Peyer's patch (tissue), 4 donors: Measurements from ENCODE around the gene NOP10. TPM values are rescaled to one million over a fixed set of nuclear protein-coding genes. Genes with fewer than 3 reads are reported as not detected.
A peak's percentile ranks its signal among the peaks of the same experiment; 100 is the strongest.

Experiments used
- DNase-seq, 3 donors: peaks; one replicate each; pipeline ENCODE4 v3.0.0-alpha.2; 2017 to 2019
- H3K27ac ChIP-seq, 4 donors: fragments of 200-600 bp; sonication (generic); one replicate each; pipeline ENCODE4 v1.5.1; 2016 to 2019
- H3K27me3 ChIP-seq, 2 donors: fragments of 200-600 bp; sonication (generic); one replicate each; pipeline ENCODE4 v1.5.1; 2019
- H3K36me3 ChIP-seq, 3 donors: fragments of 200-600 bp; sonication (generic); one replicate each; pipeline ENCODE4 v1.5.1; 2016 to 2019
- H3K4me1 ChIP-seq, 4 donors: fragments of 200-600 bp; sonication (generic); one replicate each; pipeline ENCODE4 v1.5.1; 2016 to 2019
- H3K4me3 ChIP-seq, 4 donors: fragments of 200-600 bp; sonication (generic); 1 replicate in 3 of 4; 2 replicates in 1 of 4; pipeline ENCODE4 v1.5.1; 2016 to 2019; ENCODE audit warnings: mild to moderate bottlenecking in 1 of 4
- H3K9me3 ChIP-seq, 4 donors: fragments of 200-600 bp; sonication (generic); one replicate each; pipeline ENCODE4 v1.5.1; 2016 to 2019; ENCODE audit warnings: mild to moderate bottlenecking in 1 of 4
- POLR2A ChIP-seq, 2 donors: fragments of 450-650 bp; IDR thresholded peaks; one replicate each; pipeline ENCODE4 v1.5.1; 2017; ENCODE audit warnings: antibody characterized with exemption in 2 of 2, mild to moderate bottlenecking in 2 of 2, moderate library complexity in 2 of 2
- total RNA-seq, 4 donors: library from RNA; depleted of rRNA; stranded (reverse); fragments of >200 nt; gene quantifications; one replicate each; pipeline ENCODE4 v1.1.0, GENCODE V29; 2016
- TF ChIP-seq, protein P1 (sequence below), 6 experiments: fragments of 450-650 bp in 4 of 6; fragments of 200-600 bp in 2 of 6; sonication (generic) in 1 of 6; IDR thresholded peaks; one replicate each; pipeline ENCODE4 v1.5.1; 2017 to 2019; ENCODE audit warnings: antibody characterized with exemption in 6 of 6, mild to moderate bottlenecking in 3 of 6, moderate library complexity in 1 of 6

Gene NOP10
- total RNA-seq, 4 donors from 2014 or later, result 56.2 to 143 (median 96.3) TPM

DNA sequence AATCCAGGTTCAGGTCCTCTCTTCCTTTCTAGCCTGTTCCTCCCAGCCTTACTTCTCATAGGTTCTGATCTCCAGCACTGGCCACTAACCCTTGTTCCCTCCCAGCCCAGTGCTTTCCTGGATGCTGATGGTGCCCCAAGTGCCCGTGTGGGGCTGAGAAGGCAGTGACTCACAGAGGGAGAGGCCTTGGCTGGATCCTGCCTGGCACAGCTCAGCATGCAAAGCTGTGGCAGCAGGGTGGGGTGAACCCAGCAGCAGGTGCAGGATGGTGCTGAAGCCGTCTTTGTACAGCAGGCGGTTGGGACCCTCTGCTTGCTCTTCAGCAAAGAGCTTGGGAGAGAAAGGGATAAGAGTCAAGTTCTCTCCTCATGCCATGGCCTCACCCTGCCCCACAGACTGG lies 16.5 kb upstream of the NOP10 start:
- peaks cover 0 to 85% (median 0%) of the 10 kb centered on the region in 3 donors for H3K36me3 ChIP-seq
- H3K27ac ChIP-seq, result peak overlapping the region in 2 of 4 donors; percentile 65 to 80
- no peaks in the 10 kb centered on the region for H3K27me3 ChIP-seq
- peaks cover 0 to 39% (median 2%) of the 10 kb centered on the region in 4 donors for H3K4me1 ChIP-seq
- H3K9me3 ChIP-seq, result no peaks in the 10 kb centered on the region
- no peak overlapping the region for H3K4me3 ChIP-seq
- peak in 2 of 3 donors; percentile 77 to 82 for DNase-seq
- TF ChIP-seq POLR2A (IDR thresholded peaks at IDR 0.05), result peak in 1 of 2 donors; percentile 42
- TF ChIP-seq, protein P1, sequence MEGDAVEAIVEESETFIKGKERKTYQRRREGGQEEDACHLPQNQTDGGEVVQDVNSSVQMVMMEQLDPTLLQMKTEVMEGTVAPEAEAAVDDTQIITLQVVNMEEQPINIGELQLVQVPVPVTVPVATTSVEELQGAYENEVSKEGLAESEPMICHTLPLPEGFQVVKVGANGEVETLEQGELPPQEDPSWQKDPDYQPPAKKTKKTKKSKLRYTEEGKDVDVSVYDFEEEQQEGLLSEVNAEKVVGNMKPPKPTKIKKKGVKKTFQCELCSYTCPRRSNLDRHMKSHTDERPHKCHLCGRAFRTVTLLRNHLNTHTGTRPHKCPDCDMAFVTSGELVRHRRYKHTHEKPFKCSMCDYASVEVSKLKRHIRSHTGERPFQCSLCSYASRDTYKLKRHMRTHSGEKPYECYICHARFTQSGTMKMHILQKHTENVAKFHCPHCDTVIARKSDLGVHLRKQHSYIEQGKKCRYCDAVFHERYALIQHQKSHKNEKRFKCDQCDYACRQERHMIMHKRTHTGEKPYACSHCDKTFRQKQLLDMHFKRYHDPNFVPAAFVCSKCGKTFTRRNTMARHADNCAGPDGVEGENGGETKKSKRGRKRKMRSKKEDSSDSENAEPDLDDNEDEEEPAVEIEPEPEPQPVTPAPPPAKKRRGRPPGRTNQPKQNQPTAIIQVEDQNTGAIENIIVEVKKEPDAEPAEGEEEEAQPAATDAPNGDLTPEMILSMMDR (IDR thresholded peaks at IDR 0.05), result no peak

DNA sequence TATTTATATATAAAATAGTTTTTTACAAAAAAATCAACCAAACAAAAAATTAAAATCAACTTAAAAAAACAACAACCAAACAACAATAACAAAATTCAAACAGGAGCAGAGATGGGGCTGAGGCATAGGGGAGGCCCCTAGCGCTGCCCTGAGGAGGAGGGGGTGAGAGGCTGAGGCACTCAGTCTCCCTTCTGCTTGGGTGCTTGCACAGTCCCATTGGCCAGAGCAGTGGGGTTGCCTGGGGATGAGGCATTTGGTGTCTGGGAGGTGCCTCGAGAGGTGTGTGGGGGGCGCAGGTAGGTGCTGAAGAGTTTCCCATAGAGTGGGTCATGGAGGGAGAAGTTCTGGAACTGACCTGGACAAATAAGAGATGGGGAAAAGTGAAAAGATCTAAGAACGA lies 16.0 kb upstream of the NOP10 start:
- Histone ChIP-seq H3K4me3 (no peak overlapping the region), H3K27ac (peak overlapping the region in 2 of 4 donors; percentile 65 to 80), H3K4me1 (peaks cover 0 to 34% (median 2%) of the 10 kb centered on the region in 4 donors), H3K9me3 (no peaks in the 10 kb centered on the region), H3K36me3 (peaks cover 0 to 85% (median 0%) of the 10 kb centered on the region in 3 donors), H3K27me3 (no peaks in the 10 kb centered on the region)
- no peak for DNase-seq
- TF ChIP-seq POLR2A (IDR thresholded peaks at IDR 0.05), result no peak
- TF ChIP-seq, protein P1 (IDR thresholded peaks at IDR 0.05), result no peak

DNA sequence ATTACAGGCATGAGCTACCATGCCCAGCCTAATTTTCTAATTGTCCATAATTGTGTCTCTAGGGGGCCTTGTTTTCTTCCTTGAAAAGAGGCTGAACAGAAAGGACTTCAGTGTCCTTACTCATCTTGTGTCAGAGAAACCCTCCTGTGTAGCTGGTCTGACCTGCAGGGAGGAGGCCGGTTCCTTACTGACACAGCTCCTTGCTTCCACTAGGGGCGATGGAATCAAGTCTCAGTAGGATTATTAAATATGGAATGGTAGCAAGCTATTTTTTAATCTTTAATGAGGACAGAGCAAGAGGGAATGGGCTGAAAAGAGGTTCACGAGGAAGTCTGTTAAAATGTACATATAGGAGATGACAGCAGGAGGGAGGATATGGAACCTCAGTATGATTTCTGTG lies 15.4 kb upstream of the NOP10 start:
- peaks cover 0 to 83% (median 0%) of the 10 kb centered on the region in 3 donors for H3K36me3 ChIP-seq
- TF ChIP-seq, protein P1 (IDR thresholded peaks at IDR 0.05), result peak in 2 of 6 experiments; percentile 22 to 30
- TF ChIP-seq POLR2A (IDR thresholded peaks at IDR 0.05), result no peak
- H3K27me3 ChIP-seq, result no peaks in the 10 kb centered on the region
- peaks cover 0 to 30% (median 2%) of the 10 kb centered on the region in 4 donors for H3K4me1 ChIP-seq
- no peak overlapping the region for H3K4me3 ChIP-seq
- H3K27ac ChIP-seq, result no peak overlapping the region
- H3K9me3 ChIP-seq, result no peaks in the 10 kb centered on the region
- DNase-seq, result no peak

DNA sequence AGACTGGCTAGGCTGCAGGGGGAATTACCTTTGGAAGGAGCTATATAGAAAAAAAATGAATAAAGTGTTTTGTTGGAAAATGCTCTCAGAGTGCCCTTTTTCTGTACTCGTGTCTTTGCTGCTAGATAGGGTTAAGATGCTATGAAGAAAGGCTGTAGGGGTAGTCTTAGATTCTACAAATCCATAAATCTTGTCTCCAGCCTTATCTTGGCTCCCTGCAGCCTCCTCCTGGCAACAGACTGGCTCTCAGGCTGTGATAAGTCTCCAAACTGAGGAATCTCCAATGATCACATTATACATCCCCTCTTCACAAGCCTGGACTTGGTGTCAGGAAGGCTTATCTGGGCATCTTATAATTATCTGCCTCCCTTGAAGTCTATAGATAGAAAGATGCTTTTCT lies 14.7 kb upstream of the NOP10 start:
- Histone ChIP-seq H3K4me1 (peaks cover 0 to 23% (median 2%) of the 10 kb centered on the region in 4 donors), H3K9me3 (no peaks in the 10 kb centered on the region), H3K4me3 (no peak overlapping the region), H3K36me3 (peaks cover 0 to 77% (median 0%) of the 10 kb centered on the region in 3 donors), H3K27me3 (no peaks in the 10 kb centered on the region), H3K27ac (no peak overlapping the region)
- TF ChIP-seq, protein P1 (IDR thresholded peaks at IDR 0.05), result no peak
- no peak for TF ChIP-seq POLR2A (IDR thresholded peaks at IDR 0.05)
- DNase-seq, result no peak

DNA sequence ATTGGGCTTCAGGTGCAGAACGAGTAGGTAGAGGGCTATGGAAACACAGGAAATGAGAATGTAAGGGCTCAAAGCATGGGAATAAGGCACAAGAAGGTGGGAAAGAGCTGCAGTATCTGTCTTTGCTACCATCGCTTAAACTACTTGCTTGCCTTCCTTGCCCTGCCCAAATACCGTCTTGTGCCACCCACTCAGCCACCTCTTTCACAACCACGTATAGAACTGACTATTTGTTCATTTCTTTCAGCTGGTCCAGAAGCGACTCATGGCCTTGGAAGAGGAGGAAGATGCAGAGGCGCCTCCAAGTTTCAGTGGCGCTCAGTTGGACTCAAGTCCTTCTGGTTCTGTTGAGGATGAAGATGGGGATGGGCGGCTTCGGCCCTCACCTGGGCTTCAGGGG lies 12.3 kb upstream of the NOP10 start:
- DNase-seq, result no peak
- Histone ChIP-seq H3K27me3 (no peaks in the 10 kb centered on the region), H3K36me3 (peaks cover 0 to 56% (median 0%) of the 10 kb centered on the region in 3 donors)

More for the DNA sequence above, 12.3 kb upstream of the NOP10 start:
- Histone ChIP-seq H3K27ac (no peak overlapping the region), H3K9me3 (no peaks in the 10 kb centered on the region), H3K4me1 (peaks cover 0 to 11% (median 2%) of the 10 kb centered on the region in 4 donors), H3K4me3 (no peak overlapping the region)
- TF ChIP-seq POLR2A (IDR thresholded peaks at IDR 0.05), result no peak
- TF ChIP-seq, protein P1 (IDR thresholded peaks at IDR 0.05), result no peak
